GM12891 (cell line): ENCODE data around the gene PACS2.

Experiments
- PAX5 ChIP-seq: IDR thresholded peaks from 2 replicates; pipeline ENCODE4 v1.6.1; 2011; ENCODE audit warnings: low read length, moderate library complexity, mild to moderate bottlenecking; ENCODE audit not compliant: insufficient read depth, severe bottlenecking
- POLR2A ChIP-seq: IDR thresholded peaks from 2 replicates; pipeline ENCODE4 v1.6.1; 2011; ENCODE audit warnings: low read depth, low read length, control low read depth
- POLR2AphosphoS5 ChIP-seq: IDR thresholded peaks from 2 replicates; pipeline ENCODE4 v1.6.1; 2011; ENCODE audit warnings: low read depth, low read length, control low read depth
- POU2F2 ChIP-seq: IDR thresholded peaks from 2 replicates; pipeline ENCODE4 v1.6.1; 2011; ENCODE audit warnings: low read depth, mild to moderate bottlenecking, control low read depth, low read length, moderate library complexity
- SPI1 ChIP-seq: IDR thresholded peaks from 2 replicates; pipeline ENCODE4 v1.6.1; 2011; ENCODE audit warnings: low read depth, low read length, control low read depth
- TAF1 ChIP-seq: IDR thresholded peaks from 2 replicates; pipeline ENCODE4 v1.6.1; 2011; ENCODE audit warnings: low read depth, low read length, control low read depth

- TF ChIP-seq POLR2A, result no peak
- no peak for TF ChIP-seq POLR2AphosphoS5
- TF ChIP-seq TAF1, result no peak
- TF ChIP-seq SPI1, result no peak
- TF ChIP-seq POU2F2, result no peak
- no peak for TF ChIP-seq PAX5
Measured at GRCh38 chr14:105413544-105413886, 99.0 kb downstream of the PACS2 start.
